K562 (cell line): ENCODE results near the gene NCOA1. TPM values are rescaled to one million over a fixed set of nuclear protein-coding genes. Genes with fewer than 3 reads are reported as not detected.

ENCODE experiments used
- CAMTA2 ChIP-seq: fragments of 250-450 bp; sonication (Bioruptor Pico); conservative IDR thresholded peaks from 2 replicates; pipeline ENCODE4 v1.5.1; 2022
- CBX1 ChIP-seq: sonication (generic); IDR thresholded peaks from 2 replicates; pipeline ENCODE4 v1.6.1; 2016; ENCODE audit warnings: antibody characterized with exemption, low read depth, mild to moderate bottlenecking
- CREB3L1 ChIP-seq: fragments of 450-650 bp; IDR thresholded peaks from 2 replicates; pipeline ENCODE4 v1.6.1; 2014; ENCODE audit warnings: low read depth, mild to moderate bottlenecking, moderate library complexity, borderline replicate concordance
- CREBBP ChIP-seq: IDR thresholded peaks from one replicate; pipeline ENCODE4 v1.6.1; 2012; ENCODE audit warnings: low read depth, mild to moderate bottlenecking, control low read depth, inconsistent platforms, low read length
- GABPB2 ChIP-seq: fragments of 250-450 bp; sonication (Bioruptor Pico); conservative IDR thresholded peaks from 2 replicates; pipeline ENCODE4 v1.5.1; 2021; ENCODE audit warnings: mild to moderate bottlenecking
- NCOR1 ChIP-seq: fragments of 450-650 bp; IDR thresholded peaks from 2 replicates; pipeline ENCODE4 v1.6.1; 2016; ENCODE audit warnings: mild to moderate bottlenecking, moderate library complexity
- PHF20 ChIP-seq: fragments of 450-650 bp; IDR thresholded peaks from 2 replicates; pipeline ENCODE4 v1.6.1; 2018; ENCODE audit not compliant: partially characterized antibody
- SIRT6 ChIP-seq: IDR thresholded peaks from one replicate; pipeline ENCODE4 v1.6.1; 2012; ENCODE audit warnings: low read depth, mild to moderate bottlenecking, control low read depth, inconsistent platforms, low read length, moderate library complexity
- TCF7L2 ChIP-seq: fragments of 150-350 bp; IDR thresholded peaks from 2 replicates; pipeline ENCODE4 v1.6.1; 2016; ENCODE audit warnings: low read depth, mild to moderate bottlenecking, low read length, moderate library complexity
- ZKSCAN8 ChIP-seq: fragments of 200-800 bp; sonication (Bioruptor generic); IDR thresholded peaks from 2 replicates; pipeline ENCODE4 v1.6.1; 2016; ENCODE audit warnings: missing genetic modification characterization, missing compliant biosample characterization
- ZNF121 ChIP-seq: sonication (generic); formaldehyde crosslinking; conservative IDR thresholded peaks from 2 replicates; pipeline ENCODE4 v1.8.0; 2022; ENCODE audit warnings: missing genetic modification reagents
- ZNF165 ChIP-seq: fragments of 250-450 bp; sonication (Bioruptor Pico); IDR thresholded peaks from 2 replicates; pipeline ENCODE4 v1.4.0; 2020; ENCODE audit warnings: borderline replicate concordance
- polyA plus RNA-seq, 8 experiments: library from polyadenylated mRNA; depleted of rRNA in 4 of 8; stranded (reverse) in 5 of 8; unstranded in 3 of 8; fragments of >200 nt; fragmentation: Nextera tagmentation in 2 of 8; fragmentation: Illumina TruSeq in 1 of 8; extraction: Ambion mirVana in 2 of 8; extraction: Trizol in 1 of 8; gene quantifications; 2 replicates each; pipeline versions ENCODE4 v1.2.1 to v1.2.3, GENCODE V29; 2011 to 2014; ENCODE audit warnings: inconsistent platforms in 1 of 8, missing spikeins in 1 of 8
- total RNA-seq, 7 experiments: library from RNA; depleted of rRNA in 6 of 7; stranded (reverse); fragments of >200 nt in 6 of 7; fragmentation: Illumina TruSeq in 2 of 7; extraction: Trizol in 2 of 7; gene quantifications; 2 replicates each; pipeline versions ENCODE4 v1.2.1 to v1.2.3, GENCODE V29; 2011 to 2021; ENCODE audit warnings: low replicate concordance in 1 of 7
- TF ChIP-seq, protein P1 (sequence below): fragments of 450-650 bp; IDR thresholded peaks from 2 replicates; pipeline ENCODE4 v1.6.1; 2016; ENCODE audit warnings: mild to moderate bottlenecking, moderate library complexity

NCOA1 gene
- total and polyA plus RNA-seq, 9 of the 15 experiments (the other 6 are each of a cell fraction or from before 2014, with no cell fraction given): 4.9 to 25.7 (median 17.0) TPM

- TF ChIP-seq, protein P1, sequence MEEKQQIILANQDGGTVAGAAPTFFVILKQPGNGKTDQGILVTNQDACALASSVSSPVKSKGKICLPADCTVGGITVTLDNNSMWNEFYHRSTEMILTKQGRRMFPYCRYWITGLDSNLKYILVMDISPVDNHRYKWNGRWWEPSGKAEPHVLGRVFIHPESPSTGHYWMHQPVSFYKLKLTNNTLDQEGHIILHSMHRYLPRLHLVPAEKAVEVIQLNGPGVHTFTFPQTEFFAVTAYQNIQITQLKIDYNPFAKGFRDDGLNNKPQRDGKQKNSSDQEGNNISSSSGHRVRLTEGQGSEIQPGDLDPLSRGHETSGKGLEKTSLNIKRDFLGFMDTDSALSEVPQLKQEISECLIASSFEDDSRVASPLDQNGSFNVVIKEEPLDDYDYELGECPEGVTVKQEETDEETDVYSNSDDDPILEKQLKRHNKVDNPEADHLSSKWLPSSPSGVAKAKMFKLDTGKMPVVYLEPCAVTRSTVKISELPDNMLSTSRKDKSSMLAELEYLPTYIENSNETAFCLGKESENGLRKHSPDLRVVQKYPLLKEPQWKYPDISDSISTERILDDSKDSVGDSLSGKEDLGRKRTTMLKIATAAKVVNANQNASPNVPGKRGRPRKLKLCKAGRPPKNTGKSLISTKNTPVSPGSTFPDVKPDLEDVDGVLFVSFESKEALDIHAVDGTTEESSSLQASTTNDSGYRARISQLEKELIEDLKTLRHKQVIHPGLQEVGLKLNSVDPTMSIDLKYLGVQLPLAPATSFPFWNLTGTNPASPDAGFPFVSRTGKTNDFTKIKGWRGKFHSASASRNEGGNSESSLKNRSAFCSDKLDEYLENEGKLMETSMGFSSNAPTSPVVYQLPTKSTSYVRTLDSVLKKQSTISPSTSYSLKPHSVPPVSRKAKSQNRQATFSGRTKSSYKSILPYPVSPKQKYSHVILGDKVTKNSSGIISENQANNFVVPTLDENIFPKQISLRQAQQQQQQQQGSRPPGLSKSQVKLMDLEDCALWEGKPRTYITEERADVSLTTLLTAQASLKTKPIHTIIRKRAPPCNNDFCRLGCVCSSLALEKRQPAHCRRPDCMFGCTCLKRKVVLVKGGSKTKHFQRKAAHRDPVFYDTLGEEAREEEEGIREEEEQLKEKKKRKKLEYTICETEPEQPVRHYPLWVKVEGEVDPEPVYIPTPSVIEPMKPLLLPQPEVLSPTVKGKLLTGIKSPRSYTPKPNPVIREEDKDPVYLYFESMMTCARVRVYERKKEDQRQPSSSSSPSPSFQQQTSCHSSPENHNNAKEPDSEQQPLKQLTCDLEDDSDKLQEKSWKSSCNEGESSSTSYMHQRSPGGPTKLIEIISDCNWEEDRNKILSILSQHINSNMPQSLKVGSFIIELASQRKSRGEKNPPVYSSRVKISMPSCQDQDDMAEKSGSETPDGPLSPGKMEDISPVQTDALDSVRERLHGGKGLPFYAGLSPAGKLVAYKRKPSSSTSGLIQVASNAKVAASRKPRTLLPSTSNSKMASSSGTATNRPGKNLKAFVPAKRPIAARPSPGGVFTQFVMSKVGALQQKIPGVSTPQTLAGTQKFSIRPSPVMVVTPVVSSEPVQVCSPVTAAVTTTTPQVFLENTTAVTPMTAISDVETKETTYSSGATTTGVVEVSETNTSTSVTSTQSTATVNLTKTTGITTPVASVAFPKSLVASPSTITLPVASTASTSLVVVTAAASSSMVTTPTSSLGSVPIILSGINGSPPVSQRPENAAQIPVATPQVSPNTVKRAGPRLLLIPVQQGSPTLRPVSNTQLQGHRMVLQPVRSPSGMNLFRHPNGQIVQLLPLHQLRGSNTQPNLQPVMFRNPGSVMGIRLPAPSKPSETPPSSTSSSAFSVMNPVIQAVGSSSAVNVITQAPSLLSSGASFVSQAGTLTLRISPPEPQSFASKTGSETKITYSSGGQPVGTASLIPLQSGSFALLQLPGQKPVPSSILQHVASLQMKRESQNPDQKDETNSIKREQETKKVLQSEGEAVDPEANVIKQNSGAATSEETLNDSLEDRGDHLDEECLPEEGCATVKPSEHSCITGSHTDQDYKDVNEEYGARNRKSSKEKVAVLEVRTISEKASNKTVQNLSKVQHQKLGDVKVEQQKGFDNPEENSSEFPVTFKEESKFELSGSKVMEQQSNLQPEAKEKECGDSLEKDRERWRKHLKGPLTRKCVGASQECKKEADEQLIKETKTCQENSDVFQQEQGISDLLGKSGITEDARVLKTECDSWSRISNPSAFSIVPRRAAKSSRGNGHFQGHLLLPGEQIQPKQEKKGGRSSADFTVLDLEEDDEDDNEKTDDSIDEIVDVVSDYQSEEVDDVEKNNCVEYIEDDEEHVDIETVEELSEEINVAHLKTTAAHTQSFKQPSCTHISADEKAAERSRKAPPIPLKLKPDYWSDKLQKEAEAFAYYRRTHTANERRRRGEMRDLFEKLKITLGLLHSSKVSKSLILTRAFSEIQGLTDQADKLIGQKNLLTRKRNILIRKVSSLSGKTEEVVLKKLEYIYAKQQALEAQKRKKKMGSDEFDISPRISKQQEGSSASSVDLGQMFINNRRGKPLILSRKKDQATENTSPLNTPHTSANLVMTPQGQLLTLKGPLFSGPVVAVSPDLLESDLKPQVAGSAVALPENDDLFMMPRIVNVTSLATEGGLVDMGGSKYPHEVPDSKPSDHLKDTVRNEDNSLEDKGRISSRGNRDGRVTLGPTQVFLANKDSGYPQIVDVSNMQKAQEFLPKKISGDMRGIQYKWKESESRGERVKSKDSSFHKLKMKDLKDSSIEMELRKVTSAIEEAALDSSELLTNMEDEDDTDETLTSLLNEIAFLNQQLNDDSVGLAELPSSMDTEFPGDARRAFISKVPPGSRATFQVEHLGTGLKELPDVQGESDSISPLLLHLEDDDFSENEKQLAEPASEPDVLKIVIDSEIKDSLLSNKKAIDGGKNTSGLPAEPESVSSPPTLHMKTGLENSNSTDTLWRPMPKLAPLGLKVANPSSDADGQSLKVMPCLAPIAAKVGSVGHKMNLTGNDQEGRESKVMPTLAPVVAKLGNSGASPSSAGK: no peak
- TF ChIP-seq NCOR1 (no peak), CREB3L1 (no peak), ZNF165 (CRISPR knock-in tag) (no peak), CREBBP (no peak), ZNF121 (CRISPR knock-in tag) (no peak), CBX1 (no peak), ZKSCAN8 (no peak), SIRT6 (no peak), GABPB2 (no peak), TCF7L2 (no peak), PHF20 (no peak), CAMTA2 (CRISPR knock-in tag) (no peak)
Measured at GRCh38 chr2:24512831-24513230, 21.8 kb downstream of the NCOA1 start (continued).
